NCI-H2107 (cell line): ENCODE results near the gene FAM53C.
A peak's percentile ranks its signal among the peaks of the same experiment; 100 is the strongest.
"Not testable (repeated sequence)": the region's sequence is repeated elsewhere in the genome, so short reads cannot be mapped to it uniquely, and the experiment has no call there.

ENCODE experiments used
- DNase-seq: peaks from one replicate; lab custom pipeline; 2025; lab: John Stamatoyannopoulos, UW

The FAM53C gene

GRCh38 chr5:138351056-138351455 lies 13.0 kb downstream of the FAM53C start:
- no peak for DNase-seq

- no peak for DNase-seq
These were observed 13.5 kb downstream of the FAM53C start for GRCh38 chr5:138351517-138351916.

- DNase-seq: peak; percentile 38
These were observed 14.1 kb downstream of the FAM53C start, which contains the start of gene KDM3B for GRCh38 chr5:138352071-138352721. Gene KDM3B, plus strand, starts transcription at chr5:138352685. Its CDS starts 111 bp downstream, at chr5:138352796.

- DNase-seq: peak; percentile 7
These were observed 14.9 kb downstream of the FAM53C start for GRCh38 chr5:138352722-138353559.

- no peak for DNase-seq
These were observed 15.6 kb downstream of the FAM53C start for GRCh38 chr5:138353560-138354080.

- DNase-seq: no peak
These were observed 16.3 kb downstream of the FAM53C start for GRCh38 chr5:138354387-138354786.

- DNase-seq: no peak
These were observed 16.9 kb downstream of the FAM53C start for GRCh38 chr5:138354926-138355378.

- DNase-seq: no peak
These were observed 21.6 kb downstream of the FAM53C start for GRCh38 chr5:138359621-138360020.

- no peak for DNase-seq
These were observed 22.9 kb downstream of the FAM53C start for GRCh38 chr5:138360941-138361452.

GRCh38 chr5:138364576-138364975 lies 26.5 kb downstream of the FAM53C start:
- DNase-seq: no peak

GRCh38 chr5:138366632-138367382 lies 28.7 kb downstream of the FAM53C start:
- no peak for DNase-seq

GRCh38 chr5:138369261-138369660 lies 31.2 kb downstream of the FAM53C start:
- DNase-seq: no peak

GRCh38 chr5:138369706-138370105 lies 31.6 kb downstream of the FAM53C start:
- no peak for DNase-seq

GRCh38 chr5:138370537-138370936 lies 32.5 kb downstream of the FAM53C start:
- DNase-seq: no peak

- DNase-seq: no peak
These were observed 33.4 kb downstream of the FAM53C start for GRCh38 chr5:138371454-138371853.

- DNase-seq: no peak
These were observed 34.2 kb downstream of the FAM53C start for GRCh38 chr5:138372225-138372624.

- DNase-seq: no peak
These were observed 34.6 kb downstream of the FAM53C start for GRCh38 chr5:138372653-138373052.

- no peak for DNase-seq
These were observed 44.3 kb downstream of the FAM53C start for GRCh38 chr5:138382347-138382746.

GRCh38 chr5:138385660-138386059 lies 47.6 kb downstream of the FAM53C start:
- no peak for DNase-seq

GRCh38 chr5:138386290-138386689 lies 48.2 kb downstream of the FAM53C start:
- DNase-seq: no peak

- no peak for DNase-seq
These were observed 51.3 kb downstream of the FAM53C start for GRCh38 chr5:138389332-138389731.

GRCh38 chr5:138389911-138390310 lies 51.8 kb downstream of the FAM53C start:
- not testable (repeated sequence) for DNase-seq
